UCSD-AML1 (cell line): ENCODE measurements around the gene ANKS1A.

ENCODE experiments used
- DNase-seq: peaks from one replicate; lab custom pipeline; 2025; ENCODE audit not compliant: unreplicated experiment; lab: John Stamatoyannopoulos, UW

ANKS1A gene

DNA sequence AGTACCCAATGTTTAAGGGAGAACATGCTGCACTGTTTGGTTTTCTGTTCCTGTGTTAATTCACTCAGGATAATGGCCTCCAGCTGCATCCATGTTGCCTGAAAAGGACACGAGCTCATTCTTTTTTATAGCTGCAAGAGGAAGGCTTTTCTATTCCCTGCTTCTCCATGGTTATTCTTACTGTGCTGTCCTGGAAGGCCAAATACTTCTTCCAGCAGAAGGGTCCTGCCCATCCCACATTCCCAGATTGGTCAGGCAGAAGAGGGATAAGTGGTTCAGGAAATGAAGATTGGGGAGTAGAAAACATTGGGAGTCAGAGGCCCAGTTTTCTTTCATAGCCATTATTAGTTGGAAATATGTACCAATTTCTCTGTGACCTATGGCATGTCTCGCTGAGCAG is 129.7 kb downstream of the ANKS1A start:
- no peak for DNase-seq

GRCh38 chr6:35019171-35019570 is 130.1 kb downstream of the ANKS1A start:
- DNase-seq: no peak

DNA sequence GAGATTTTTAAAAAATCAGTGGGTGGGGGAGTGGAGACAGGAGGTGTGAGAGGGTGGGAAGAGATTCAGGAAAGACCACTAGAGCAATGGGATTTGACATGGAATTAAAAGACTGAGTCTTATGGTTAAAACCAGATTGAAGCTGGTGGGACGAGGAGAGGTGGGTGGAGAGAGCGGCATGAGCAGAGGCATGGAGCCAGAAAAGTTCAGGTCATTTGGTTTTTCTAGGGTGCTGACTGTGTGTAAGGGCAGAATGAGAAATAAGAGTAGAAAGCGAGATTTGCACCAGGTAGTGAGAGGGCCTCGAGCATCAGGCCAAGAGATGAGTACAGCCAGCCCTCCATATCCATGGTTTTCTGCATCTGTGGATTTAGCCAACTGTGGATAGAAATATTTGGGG is 130.8 kb downstream of the ANKS1A start:
- DNase-seq: no peak

DNA sequence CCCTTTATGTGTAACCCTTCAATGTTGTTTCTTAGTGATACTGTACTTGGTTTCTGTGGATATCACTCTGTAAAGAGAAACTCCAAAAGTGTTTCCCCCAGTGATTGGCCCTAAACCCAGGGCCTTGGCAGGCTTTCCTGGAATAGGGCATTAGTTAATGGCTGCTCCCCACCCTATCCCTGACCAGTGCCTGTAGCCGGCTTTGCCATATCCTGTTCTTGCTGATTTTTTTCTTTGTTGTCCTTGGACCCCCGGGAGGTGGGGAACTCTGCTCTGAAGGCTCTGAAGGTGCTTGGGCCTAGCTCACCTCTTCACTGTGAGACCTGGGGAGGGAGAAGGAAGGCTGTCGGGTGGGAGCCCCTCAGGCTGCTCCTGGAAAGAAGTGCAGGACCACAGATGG is 131.9 kb downstream of the ANKS1A start:
- no peak for DNase-seq

DNA sequence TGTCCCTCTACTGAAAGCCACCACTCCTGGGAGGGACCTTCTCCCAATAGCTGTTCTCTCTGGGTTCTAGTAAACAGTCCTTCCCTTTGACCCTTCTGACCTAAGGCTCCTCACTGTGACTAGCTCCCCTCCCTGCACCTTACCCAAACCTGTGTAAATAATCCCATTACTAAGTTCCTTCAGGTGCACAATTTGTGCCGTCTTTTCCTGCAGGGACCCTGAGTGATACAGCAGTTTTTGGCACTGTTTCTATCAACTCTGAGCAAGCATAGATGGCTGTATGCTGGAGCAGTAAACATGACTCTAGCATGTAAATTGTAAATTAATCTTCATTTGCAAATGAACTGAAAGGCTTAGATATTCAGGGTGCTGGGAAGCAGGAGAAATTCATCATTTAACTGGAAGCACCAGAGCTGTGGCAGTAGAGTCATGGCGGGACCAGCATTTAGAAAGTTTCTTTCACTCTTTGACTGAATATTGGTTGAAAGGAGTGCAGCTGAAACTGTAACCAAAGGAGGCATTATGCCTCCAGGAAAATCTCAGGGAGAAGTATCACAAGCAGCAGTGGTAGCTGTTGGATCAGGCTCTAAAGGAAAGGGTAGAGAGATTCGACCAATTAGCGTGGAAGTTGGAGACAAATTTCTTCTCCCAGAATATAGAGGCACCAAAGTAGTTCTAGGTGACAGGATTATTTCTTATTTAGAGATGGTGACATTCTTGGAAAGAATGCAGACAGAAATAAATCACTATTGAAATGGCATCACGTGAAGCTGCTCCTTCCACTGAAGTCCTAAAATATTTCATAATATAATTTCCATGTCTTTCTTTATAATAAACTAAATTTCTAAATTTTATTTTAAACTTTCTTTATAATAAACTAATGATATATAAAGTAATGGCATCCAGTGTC is 134.3 kb downstream of the ANKS1A start:
- no peak for DNase-seq

GRCh38 chr6:35024551-35025054 is 135.5 kb downstream of the ANKS1A start:
- DNase-seq: no peak

DNA sequence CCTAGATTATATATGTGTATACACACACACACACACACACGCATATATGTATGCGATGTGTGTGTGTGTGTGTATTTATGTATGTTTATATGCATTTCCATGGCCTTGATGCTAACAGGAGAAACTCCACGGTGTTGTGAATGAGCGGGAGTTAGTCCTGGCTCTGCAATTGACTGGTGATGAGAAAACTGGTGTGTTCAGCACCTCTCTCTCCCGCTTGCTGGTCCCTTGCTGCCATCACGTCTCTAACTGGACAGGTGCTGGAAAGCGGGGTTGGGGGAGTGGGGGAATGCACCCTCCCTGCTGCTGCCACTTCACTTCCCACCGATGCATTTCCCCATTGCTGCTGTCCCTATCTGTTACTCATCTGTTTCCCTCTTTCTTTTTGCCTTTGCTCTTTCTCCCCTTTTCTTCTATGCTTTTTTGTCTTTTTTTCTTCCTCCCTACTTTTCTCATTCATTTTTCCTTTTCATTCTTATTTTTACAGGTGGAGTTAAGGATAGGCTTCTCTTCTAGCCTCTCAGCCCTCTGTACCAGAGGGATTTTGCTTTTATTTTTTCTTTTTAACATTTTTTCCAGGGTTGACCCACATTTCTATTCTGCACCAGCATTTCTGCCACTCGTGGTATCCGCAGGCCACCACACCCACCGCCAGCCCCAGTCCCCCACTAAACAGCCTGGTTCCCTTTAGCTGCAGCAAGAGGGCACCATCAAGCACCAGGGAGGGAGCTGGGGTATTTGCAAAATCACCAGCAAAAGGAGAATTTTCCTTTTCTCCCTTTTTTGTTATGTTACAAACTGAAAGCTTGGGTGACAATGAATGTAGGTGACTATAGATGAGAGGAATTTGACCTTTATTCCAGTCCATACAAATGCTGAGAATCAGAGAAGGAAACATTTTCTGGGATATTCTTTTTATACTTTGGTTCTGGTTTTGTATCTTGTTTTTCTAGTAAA is 136.5 kb downstream of the ANKS1A start:
- no peak for DNase-seq

GRCh38 chr6:35026434-35027222 is 137.6 kb downstream of the ANKS1A start:
- no peak for DNase-seq

- DNase-seq: no peak
Measured at GRCh38 chr6:35027807-35028206, 138.8 kb downstream of the ANKS1A start.

DNA sequence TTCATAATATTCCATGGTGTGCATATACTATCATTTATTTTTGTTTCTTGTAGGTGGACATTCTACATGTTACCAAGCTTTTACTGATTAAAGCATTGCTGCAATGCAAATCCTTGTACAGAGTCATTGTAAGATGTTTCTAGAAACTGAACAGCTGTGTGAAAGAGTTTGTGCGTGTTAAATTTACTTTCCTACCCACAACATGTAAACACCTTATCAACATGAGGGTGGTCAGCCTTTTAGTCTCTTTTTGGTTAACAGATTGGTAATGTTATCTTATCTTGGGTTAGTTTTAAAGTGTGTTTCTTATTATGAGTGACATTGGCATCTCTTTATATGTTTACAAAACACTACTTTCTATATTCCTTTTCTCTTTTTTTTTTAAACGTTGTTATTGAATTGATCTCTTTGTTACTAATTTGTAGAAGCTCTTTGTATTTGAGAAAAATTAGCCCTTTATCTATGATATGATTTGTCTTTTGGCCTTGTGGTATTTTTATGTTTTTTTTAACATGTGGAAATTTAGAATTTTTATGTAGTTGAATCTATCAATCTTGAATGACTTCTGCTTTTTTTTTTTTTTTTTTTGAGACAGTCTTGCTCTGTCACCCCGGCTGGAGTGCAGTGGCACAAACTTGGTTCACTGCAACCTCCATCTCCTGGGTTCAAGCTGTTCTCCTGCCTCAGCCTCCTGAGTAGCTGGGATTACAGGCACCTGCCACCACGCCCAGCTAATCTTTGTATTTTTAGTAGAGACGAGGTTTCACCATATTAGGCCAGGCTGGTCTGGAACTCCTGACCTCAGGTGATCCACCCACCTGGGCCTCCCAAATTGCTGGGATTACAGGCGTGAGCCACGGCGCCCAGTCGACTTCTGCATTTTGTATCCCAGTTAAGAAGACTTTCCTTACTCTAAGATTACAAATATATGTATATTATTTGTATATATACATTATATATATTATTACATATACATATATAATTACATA is 140.0 kb downstream of the ANKS1A start:
- no peak for DNase-seq

GRCh38 chr6:35030099-35030498 is 141.0 kb downstream of the ANKS1A start:
- no peak for DNase-seq

DNA sequence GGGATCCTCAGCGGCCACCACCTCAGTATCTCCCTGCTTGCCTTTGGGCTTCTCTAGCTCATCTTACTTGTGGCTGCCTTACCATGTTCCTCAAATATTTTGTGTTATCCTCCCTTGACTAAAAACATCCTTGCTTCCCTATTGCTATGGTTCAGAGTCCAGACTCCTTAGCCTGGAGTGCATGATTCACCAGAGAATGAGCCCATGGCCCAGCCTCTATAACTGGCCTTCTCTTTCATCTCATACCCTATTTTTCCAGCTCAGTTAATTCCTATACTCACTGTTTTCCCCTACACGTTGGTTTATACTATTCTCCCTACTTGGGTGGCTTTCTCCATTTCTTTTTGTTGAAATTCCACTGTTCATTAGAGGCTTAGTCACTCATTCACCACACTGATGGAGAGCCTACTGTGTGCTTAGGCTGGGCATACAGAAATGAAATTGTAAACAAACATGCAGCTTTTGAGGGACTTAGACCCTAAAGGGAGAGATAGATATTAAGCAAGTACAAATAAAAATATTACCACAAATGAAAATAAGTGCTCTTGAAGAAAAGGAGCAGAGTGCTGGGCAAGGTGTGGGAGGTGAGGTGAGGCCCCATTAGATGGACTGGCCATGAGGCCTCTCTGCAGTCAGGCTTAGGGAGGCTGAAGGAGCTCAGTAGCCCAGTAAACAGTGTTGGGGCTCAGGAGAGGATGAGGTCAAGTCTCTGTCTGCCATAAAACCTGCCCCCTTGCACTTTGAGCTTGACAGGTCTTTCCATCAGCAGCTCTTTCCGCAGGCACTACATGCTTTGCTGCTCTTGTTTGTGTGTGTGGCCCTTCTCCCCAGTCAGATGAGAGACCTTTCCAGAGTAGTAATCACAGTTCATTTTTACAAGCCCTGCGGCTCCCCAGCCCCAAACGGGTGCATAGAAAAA is 142.8 kb downstream of the ANKS1A start:
- no peak for DNase-seq

DNA sequence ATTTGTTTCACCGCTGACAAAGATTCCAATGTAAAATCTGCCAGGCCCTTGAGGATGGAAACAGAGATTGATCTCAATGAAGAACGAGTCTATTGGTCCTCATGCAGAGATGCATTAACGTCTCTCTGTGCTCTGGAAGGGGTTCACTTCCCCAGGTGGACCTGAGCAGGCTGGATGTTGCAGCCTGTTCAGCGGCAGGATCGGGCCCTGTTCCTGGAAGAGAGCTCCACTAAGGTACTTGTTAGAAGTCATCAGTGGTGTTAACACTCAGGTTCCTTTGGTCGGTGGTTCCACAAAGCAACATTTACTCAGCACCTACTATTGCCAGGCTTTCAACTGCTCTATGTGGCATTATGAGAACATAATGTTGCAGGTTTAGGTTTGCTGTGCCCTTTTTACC is 144.6 kb downstream of the ANKS1A start:
- no peak for DNase-seq

DNA sequence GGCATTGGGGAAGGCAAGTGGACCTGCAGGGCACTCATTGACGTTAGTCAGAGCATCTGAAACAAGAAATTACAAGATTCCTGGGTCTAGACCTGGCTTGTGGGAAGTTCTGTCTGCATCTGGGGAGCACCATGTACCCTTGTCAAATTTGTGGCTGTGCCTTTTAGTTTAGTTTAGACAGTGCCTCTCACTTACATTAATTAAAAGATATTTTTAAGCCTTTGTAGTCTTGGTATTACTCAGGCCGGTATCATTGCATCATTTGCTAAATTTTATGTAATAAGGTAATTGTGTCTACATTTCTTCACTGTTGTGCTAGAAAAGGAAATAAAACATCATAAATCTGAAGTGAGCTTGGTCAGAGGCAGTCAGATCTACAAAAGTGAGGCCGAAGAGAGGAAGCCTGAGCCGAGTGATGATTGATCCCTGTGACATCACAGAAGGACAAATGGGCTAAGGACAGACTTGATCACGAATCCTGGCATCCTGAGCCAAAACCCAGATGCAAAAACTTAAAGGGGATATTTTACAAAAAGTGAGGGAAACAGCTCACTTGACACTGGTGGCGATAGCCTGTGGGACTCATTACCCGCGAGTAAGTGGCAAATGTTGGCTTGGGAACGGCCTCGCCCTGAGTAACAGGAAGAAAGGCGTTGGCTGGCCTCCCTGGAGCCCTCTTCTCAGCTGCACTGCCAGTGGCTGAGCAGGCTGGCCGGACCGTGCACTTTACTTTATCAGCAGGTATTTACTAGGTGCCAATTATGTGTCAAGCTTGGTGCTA is 145.5 kb downstream of the ANKS1A start:
- no peak for DNase-seq

DNA sequence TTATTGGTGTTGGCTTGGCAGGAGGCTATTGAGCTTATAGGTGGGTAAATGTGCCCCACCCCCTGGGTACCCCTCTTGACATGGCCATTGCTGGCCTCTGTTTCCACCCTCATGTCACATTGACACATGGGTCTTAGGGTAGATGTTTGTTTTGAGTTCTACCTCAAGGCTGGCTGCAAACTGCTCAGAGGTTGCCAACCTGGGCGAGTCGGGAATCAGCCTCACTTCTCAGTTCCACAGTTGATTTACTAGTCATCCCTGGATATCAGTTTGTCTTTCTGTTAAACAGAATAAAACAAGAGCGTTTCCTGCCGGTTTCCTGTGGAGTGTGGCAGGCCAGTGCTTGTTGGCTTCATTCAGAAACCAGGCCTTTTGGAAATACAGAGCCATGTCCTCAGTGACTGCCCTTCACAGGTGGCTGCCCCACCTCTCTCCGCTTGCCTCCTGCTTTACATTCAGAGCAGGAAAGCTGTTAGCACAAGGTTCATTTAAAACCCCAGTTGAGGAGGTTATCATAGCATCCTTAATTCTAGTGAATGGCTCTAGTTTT is 146.5 kb downstream of the ANKS1A start:
- DNase-seq: no peak

DNA sequence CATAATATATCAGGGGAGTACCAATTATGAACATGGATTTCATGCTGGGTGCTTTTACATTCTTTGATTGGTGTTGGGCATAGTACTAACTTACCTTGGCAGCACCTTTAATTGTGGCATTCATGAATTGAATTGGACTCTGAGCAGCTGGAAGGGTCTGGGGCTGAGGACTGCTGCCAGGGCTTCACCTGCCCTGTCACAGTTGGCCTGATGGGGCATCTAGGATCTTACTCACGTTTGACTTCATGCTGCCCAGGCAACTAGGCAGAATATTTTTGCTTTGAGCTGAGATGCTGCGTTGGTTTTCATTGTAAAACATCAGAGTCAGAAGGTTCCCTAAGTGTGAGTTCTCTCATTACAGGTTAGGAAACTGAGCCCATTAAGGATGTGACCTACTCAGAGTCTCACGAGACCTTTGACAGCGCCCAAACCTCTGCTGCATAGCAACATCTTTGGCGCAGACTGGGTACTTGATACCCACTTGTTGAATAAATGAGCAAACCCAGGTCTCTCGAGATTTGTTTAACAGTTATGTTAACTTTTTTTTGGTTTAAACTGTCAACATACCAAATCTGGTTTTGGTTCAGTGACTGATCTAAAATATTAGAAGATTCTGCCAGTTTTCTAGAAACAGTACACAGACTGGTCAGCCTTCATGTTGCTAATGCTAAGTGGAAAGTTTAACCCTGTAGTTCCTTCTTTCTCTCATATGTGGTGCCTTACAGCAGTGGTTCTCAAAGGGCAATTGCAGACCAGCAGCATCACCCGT is 147.2 kb downstream of the ANKS1A start:
- no peak for DNase-seq
